Mucosa of descending colon (tissue), 3 donors: ENCODE measurements around the gene NTSR1. TPM values are rescaled to one million over a fixed set of nuclear protein-coding genes. Genes with fewer than 3 reads are reported as not detected.

ENCODE experiments used
- ATAC-seq: fragments of 200-7000 bp; cut with Tn5 transposase; one replicate; pipeline ENCODE4 v1.9.1; 2020; ENCODE audit warnings: mild to moderate bottlenecking, moderate library complexity
- DNase-seq, 3 donors: peaks; one replicate each; pipeline ENCODE4 v3.0.0-alpha.2; 2020
- H3K36me3 ChIP-seq: fragments of 200-600 bp; one replicate; pipeline ENCODE4 v1.8.0; 2021; ENCODE audit warnings: low read depth, mild to moderate bottlenecking
- H3K4me1 ChIP-seq: fragments of 200-600 bp; one replicate; pipeline ENCODE4 v1.8.0; 2021; ENCODE audit warnings: low read depth, mild to moderate bottlenecking
- H3K4me3 ChIP-seq: fragments of 200-600 bp; one replicate; pipeline ENCODE4 v1.8.0; 2021; ENCODE audit warnings: mild to moderate bottlenecking
- H3K9me3 ChIP-seq: fragments of 200-600 bp; one replicate; pipeline ENCODE4 v1.8.0; 2021; ENCODE audit warnings: mild to moderate bottlenecking
- intact Hi-C, 2 donors: fragments of 100-400 bp; cut with DNase I in 1 of 2; cut with micrococcal nuclease in 1 of 2; formaldehyde crosslinking; loops; one replicate each; pipeline versions ENCODE4 v1.11.0 to v1.11.1; 2022; cut with DNase I, micrococcal nuclease
- total RNA-seq, 3 donors: library from RNA; stranded (reverse); fragmentation: NEBNext Ultra II Directional in 2 of 3; extraction: Animal tissue kit (Norgen Biotek cat#: 25700) in 2 of 3; gene quantifications; one replicate each; pipeline versions ENCODE4 v1.2.1 to v1.2.4, GENCODE V29; 2021 to 2023
- TF ChIP-seq, protein P1 (sequence below): fragments of 200-600 bp; IDR thresholded peaks from one replicate; pipeline ENCODE4 v1.8.0; 2022; ENCODE audit warnings: antibody characterized with exemption, mild to moderate bottlenecking
- donor health status: DM: no; HTN: no; CAD: no; lungs with moderate emphysema.
- donor health status: DM: no; HTN: no; CAD: no.
- donor health status: DM: no; HTN: yes; CAD: no.

NTSR1 gene
- total RNA-seq, 3 donors from 2014 or later: 0.31 to 22.1 TPM; not detected in 1

DNA sequence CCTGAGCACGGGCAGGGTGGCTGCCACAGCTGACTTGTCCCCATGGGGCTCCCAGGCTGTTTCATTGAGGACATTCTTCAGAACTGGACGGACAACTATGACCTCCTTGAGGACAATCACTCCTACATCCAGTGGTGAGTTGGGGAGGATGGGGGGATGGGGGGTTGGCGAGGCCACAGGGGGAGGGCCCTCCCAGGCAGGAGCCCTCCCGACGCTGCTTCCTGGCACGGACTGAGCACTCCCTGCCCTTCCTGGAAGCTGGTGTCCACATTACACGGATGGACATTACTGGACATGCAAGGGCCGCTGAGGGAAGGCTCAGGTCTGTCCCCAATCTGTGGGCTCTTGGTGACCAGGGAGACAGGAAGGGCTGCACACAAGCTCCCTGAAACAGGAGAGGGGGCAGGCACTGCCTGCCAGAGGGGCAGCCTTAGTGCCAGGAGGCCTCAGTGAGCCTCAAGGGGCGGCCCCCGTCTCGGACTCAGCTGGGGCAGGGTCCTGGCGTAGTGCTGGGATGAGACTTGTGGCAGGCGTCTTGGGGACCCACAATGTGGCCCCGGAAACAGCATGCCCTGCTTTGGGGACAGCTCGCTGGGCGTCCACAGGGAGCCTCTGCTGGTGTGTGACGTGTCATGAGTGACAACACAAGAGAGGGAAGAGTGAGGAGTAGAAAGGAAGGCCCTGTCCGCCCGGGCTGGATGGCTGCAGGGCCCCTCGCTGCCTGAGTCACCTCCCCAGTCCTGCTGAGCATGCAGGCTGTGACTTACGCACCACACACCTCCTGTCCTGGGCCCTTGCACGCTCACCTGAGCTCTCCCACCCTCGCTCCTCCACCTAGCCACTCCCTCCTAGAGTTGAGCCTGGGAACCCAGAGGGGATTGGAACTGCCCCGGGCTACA lies 101.1 kb downstream of the NTSR1 start:
- intact Hi-C loops: no loop called here
- ATAC-seq (no peak), DNase-seq (no peak)
- TF ChIP-seq, protein P1, sequence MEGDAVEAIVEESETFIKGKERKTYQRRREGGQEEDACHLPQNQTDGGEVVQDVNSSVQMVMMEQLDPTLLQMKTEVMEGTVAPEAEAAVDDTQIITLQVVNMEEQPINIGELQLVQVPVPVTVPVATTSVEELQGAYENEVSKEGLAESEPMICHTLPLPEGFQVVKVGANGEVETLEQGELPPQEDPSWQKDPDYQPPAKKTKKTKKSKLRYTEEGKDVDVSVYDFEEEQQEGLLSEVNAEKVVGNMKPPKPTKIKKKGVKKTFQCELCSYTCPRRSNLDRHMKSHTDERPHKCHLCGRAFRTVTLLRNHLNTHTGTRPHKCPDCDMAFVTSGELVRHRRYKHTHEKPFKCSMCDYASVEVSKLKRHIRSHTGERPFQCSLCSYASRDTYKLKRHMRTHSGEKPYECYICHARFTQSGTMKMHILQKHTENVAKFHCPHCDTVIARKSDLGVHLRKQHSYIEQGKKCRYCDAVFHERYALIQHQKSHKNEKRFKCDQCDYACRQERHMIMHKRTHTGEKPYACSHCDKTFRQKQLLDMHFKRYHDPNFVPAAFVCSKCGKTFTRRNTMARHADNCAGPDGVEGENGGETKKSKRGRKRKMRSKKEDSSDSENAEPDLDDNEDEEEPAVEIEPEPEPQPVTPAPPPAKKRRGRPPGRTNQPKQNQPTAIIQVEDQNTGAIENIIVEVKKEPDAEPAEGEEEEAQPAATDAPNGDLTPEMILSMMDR: no peak
- Histone ChIP-seq H3K4me3 (no peak overlapping the region), H3K4me1 (peaks cover 19% of the 10 kb centered on the region), H3K9me3 (no peaks in the 10 kb centered on the region), H3K36me3 (peaks cover 4% of the 10 kb centered on the region)

DNA sequence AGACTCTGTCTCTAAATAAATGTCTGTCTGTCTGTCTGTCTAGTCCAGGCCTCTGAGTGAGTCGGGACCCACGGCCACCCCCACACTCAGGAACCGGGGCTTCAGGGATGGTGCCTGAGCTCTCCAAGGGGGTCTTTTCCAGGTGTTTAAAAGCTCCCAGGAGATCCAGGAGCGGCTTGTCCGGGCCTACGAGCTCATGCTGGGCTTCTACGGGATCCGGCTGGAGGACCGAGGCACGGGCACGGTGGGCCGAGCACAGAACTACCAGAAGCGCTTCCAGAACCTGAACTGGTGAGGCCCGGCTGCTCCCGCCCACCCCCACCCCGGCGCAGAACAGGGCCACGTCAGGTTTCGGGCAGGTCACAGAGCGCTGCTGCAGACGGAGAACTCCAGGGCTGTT lies 102.7 kb downstream of the NTSR1 start:
- H3K9me3 ChIP-seq: no peaks in the 10 kb centered on the region
- peaks cover 4% of the 10 kb centered on the region for H3K36me3 ChIP-seq
- ATAC-seq (no peak), DNase-seq (no peak)
- peaks cover 23% of the 10 kb centered on the region for H3K4me1 ChIP-seq
- TF ChIP-seq, protein P1: no peak
- H3K4me3 ChIP-seq: no peak overlapping the region
- intact Hi-C loops: no loop called here

GRCh38 chr20:62811720-62812119 lies 103.1 kb downstream of the NTSR1 start:
- ATAC-seq (no peak), DNase-seq (no peak)
- Histone ChIP-seq H3K4me1 (peaks cover 23% of the 10 kb centered on the region), H3K36me3 (peaks cover 4% of the 10 kb centered on the region), H3K4me3 (no peak overlapping the region), H3K9me3 (no peaks in the 10 kb centered on the region)
- intact Hi-C loops: no loop called here
- TF ChIP-seq, protein P1: no peak

Other genes with a start within 250 kb of the NTSR1 start
- gene GATA5, start 232.8 kb upstream of the NTSR1 start, total RNA-seq: under 1 TPM in 2 of 3 donors, not detected in 1; 0.14 to 0.22 TPM
- 10 to 100 TPM; 13.3 to 18.5 (median 15.0) TPM for gene SLCO4A1, start 66.3 kb upstream of the NTSR1 start, total RNA-seq
- 10 to 100 TPM in 1 of 3 donors, 1 to 10 TPM in 2; 7.1 to 11.0 (median 8.3) TPM for gene MRGBP, start 87.6 kb downstream of the NTSR1 start, total RNA-seq
- 10 to 100 TPM; 39.3 to 63.1 (median 48.5) TPM for gene OGFR, start 96.0 kb downstream of the NTSR1 start, total RNA-seq
- 10 to 100 TPM in 1 of 3 donors, 1 to 10 TPM in 1, under 1 TPM in 1; 0.70 to 12.4 (median 2.3) TPM for gene COL9A3, start 108.2 kb downstream of the NTSR1 start, total RNA-seq
- 10 to 100 TPM in 1 of 3 donors, 1 to 10 TPM in 2; 4.3 to 13.3 (median 6.6) TPM for gene TCFL5, start 153.0 kb downstream of the NTSR1 start, total RNA-seq
- 10 to 100 TPM; 53.4 to 72.5 (median 67.4) TPM for gene DIDO1, start 217.7 kb downstream of the NTSR1 start, total RNA-seq
- 10 to 100 TPM; 32.6 to 37.1 (median 34.2) TPM for gene GID8, start 229.3 kb downstream of the NTSR1 start, total RNA-seq
- gene SLC17A9, start 243.9 kb downstream of the NTSR1 start, total RNA-seq: 10 to 100 TPM in 1 of 3 donors, 1 to 10 TPM in 2; 4.8 to 22.2 (median 6.4) TPM